ENCODE measurements around the gene SRSF5. TPM values are rescaled to one million over a fixed set of nuclear protein-coding genes. Genes with fewer than 3 reads are reported as not detected.

The SRSF5 gene
- total RNA-seq, 1 experiment from 2014 or later, result 310 TPM

- H3K4me3 ChIP-seq (ENCODE audit: low read depth, low read length), result no peak overlapping the region
- Mint-ChIP-seq H3K27me3 (ENCODE audit: insufficient read depth, unreplicated experiment) (no peaks in the 10 kb centered on the region), H3K36me3 (ENCODE audit: insufficient read depth, unreplicated experiment) (no peaks in the 10 kb centered on the region), H3K4me3 (ENCODE audit: unreplicated experiment) (no peak overlapping the region), H3K9me3 (ENCODE audit: unreplicated experiment) (no peaks in the 10 kb centered on the region), H3K4me1 (ENCODE audit: low read depth, unreplicated experiment) (no peaks in the 10 kb centered on the region), H3K27ac (ENCODE audit: unreplicated experiment) (no peak overlapping the region)
- H3K9me3 ChIP-seq, result no peaks in the 10 kb centered on the region
- BruUV-seq (replicated peaks), result no TSS peak
- no peaks in the 10 kb centered on the region for H3K27me3 ChIP-seq (replicated peaks; ENCODE audit: control insufficient read depth, insufficient read depth, low read length)
- DNase-seq, result no peak
- TF ChIP-seq, protein P1, sequence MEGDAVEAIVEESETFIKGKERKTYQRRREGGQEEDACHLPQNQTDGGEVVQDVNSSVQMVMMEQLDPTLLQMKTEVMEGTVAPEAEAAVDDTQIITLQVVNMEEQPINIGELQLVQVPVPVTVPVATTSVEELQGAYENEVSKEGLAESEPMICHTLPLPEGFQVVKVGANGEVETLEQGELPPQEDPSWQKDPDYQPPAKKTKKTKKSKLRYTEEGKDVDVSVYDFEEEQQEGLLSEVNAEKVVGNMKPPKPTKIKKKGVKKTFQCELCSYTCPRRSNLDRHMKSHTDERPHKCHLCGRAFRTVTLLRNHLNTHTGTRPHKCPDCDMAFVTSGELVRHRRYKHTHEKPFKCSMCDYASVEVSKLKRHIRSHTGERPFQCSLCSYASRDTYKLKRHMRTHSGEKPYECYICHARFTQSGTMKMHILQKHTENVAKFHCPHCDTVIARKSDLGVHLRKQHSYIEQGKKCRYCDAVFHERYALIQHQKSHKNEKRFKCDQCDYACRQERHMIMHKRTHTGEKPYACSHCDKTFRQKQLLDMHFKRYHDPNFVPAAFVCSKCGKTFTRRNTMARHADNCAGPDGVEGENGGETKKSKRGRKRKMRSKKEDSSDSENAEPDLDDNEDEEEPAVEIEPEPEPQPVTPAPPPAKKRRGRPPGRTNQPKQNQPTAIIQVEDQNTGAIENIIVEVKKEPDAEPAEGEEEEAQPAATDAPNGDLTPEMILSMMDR (IDR thresholded peaks at IDR 0.05; ENCODE audit: insufficient read depth in 1 of 2, low read depth in 1 of 2, low read length in 1 of 2, severe bottlenecking in 1 of 2, unreplicated experiment in 1 of 2), result no peak
- H3K36me3 ChIP-seq (ENCODE audit: control insufficient read depth, insufficient read depth, low read length), result no peaks in the 10 kb centered on the region
- ChIA-PET CTCF (interaction anchor here (3.0 kb wide), 1 partner anchor 209 kb away, joined by 39 read pairs; no protein-coding TSS in a partner anchor), POLR2A (no interaction called here)
- peaks cover 18% of the 10 kb centered on the region for H3K4me1 ChIP-seq
- intact Hi-C loops (cut with micrococcal nuclease; ENCODE audit: unreplicated experiment), result loop anchor here (5.0 to 10.0 kb wide), 2 partner anchors 43 to 235 kb away; no protein-coding TSS in a partner anchor
Observed at GRCh38 chr14:69819607-69820006, 52.7 kb downstream of the SRSF5 start.

GRCh38 chr14:69820991-69821390 is 54.0 kb downstream of the SRSF5 start:
- Histone ChIP-seq H3K4me3 (ENCODE audit: low read depth, low read length) (no peak overlapping the region), H3K4me1 (peaks cover 5% of the 10 kb centered on the region), H3K36me3 (ENCODE audit: control insufficient read depth, insufficient read depth, low read length) (no peaks in the 10 kb centered on the region), H3K9me3 (no peaks in the 10 kb centered on the region), H3K27me3 (replicated peaks; ENCODE audit: control insufficient read depth, insufficient read depth, low read length) (no peaks in the 10 kb centered on the region)
- BruUV-seq (replicated peaks), result no TSS peak
- Mint-ChIP-seq H3K4me3 (ENCODE audit: unreplicated experiment) (no peak overlapping the region), H3K9me3 (ENCODE audit: unreplicated experiment) (no peaks in the 10 kb centered on the region), H3K27ac (ENCODE audit: unreplicated experiment) (no peak overlapping the region), H3K27me3 (ENCODE audit: insufficient read depth, unreplicated experiment) (no peaks in the 10 kb centered on the region), H3K36me3 (ENCODE audit: insufficient read depth, unreplicated experiment) (no peaks in the 10 kb centered on the region), H3K4me1 (ENCODE audit: low read depth, unreplicated experiment) (no peaks in the 10 kb centered on the region)
- TF ChIP-seq, protein P1 (IDR thresholded peaks at IDR 0.05; ENCODE audit: insufficient read depth in 1 of 2, low read depth in 1 of 2, low read length in 1 of 2, severe bottlenecking in 1 of 2, unreplicated experiment in 1 of 2), result no peak
- ChIA-PET CTCF (interaction anchor here (1.2 kb wide), 1 partner anchor 207 kb away, joined by 3 read pairs; no protein-coding TSS in a partner anchor), POLR2A (no interaction called here)
- intact Hi-C loops (cut with micrococcal nuclease; ENCODE audit: unreplicated experiment), result no loop called here
- no peak for DNase-seq

Other genes starting within 250 kb of the SRSF5 start
- gene CCDC177, start 192.3 kb upstream of the SRSF5 start, total RNA-seq (2022), result 0.56 and 0.82 TPM in 2 replicates
- gene SUSD6, start 155.5 kb upstream of the SRSF5 start, total RNA-seq (2022), result 16.6 and 21.5 TPM in 2 replicates
- 2.6 and 3.8 TPM in 2 replicates for gene SLC10A1, start 30.1 kb downstream of the SRSF5 start, total RNA-seq (2022)
- gene SMOC1, start 112.3 kb downstream of the SRSF5 start, total RNA-seq (2022), result 0.12 and 0.14 TPM in 2 replicates